H1 (cell line): ENCODE data around the gene CYP4A22. TPM values are rescaled to one million over a fixed set of nuclear protein-coding genes. Genes with fewer than 3 reads are reported as not detected.

Experiments used
- CTCF ChIA-PET: fragments of 300-600 bp; sonication (Branson Sonifier 250); formaldehyde crosslinking; loops from one replicate; lab custom pipeline; 2021; ENCODE audit not compliant: partially characterized antibody; lab: Charles Lee
- POLR2A ChIA-PET: fragments of 300-600 bp; sonication (Branson Sonifier 250); formaldehyde crosslinking; loops from one replicate; lab custom pipeline; 2021; ENCODE audit warnings: inconsistent platforms; ENCODE audit not compliant: partially characterized antibody; lab: Charles Lee
- DNase-seq, 2 experiments: peaks; one replicate each; pipeline versions ENCODE4 v3.0.0 to v3.0.0-alpha.2; 2010 to 2022; ENCODE audit warnings: low spot score in 2 of 2, low read depth in 1 of 2, mixed read lengths in 1 of 2
- FAIRE-seq: peaks from 2 replicates; lab custom pipeline; 2011; peaks lifted over from hg19 to GRCh38; lab: Jason Lieb, UNC
- H2AFZ ChIP-seq: 2 replicates; pipeline ENCODE4 v1.8.1; 2012; ENCODE audit warnings: low read length, inconsistent platforms
- H2AK5ac ChIP-seq: 2 replicates; pipeline ENCODE4 v1.6.1; 2013; ENCODE audit warnings: low read depth, low read length
- H2BK120ac ChIP-seq: replicated peaks from 2 replicates; pipeline ENCODE3; 2013; ENCODE audit warnings: low read depth, low read length, inconsistent platforms
- H2BK12ac ChIP-seq: 2 replicates; pipeline ENCODE4 v1.6.1; 2013; ENCODE audit warnings: low read depth, low read length
- H2BK15ac ChIP-seq: 2 replicates; pipeline ENCODE4 v1.6.1; 2013; ENCODE audit warnings: low read length
- H2BK20ac ChIP-seq: 2 replicates; pipeline ENCODE4 v1.6.1; 2013; ENCODE audit warnings: low read length
- H2BK5ac ChIP-seq: 2 replicates; pipeline ENCODE4 v1.6.1; 2013; ENCODE audit warnings: low read depth, low read length
- H3K14ac ChIP-seq: 2 replicates; pipeline ENCODE4 v1.6.1; 2013; ENCODE audit warnings: inconsistent platforms; ENCODE audit not compliant: insufficient read length
- H3K18ac ChIP-seq: 2 replicates; pipeline ENCODE4 v1.6.1; 2013; ENCODE audit warnings: low read length; ENCODE audit errors: extremely low read depth
- H3K23ac ChIP-seq: 2 replicates; pipeline ENCODE4 v1.6.1; 2013; ENCODE audit warnings: inconsistent platforms; ENCODE audit not compliant: insufficient read length
- H3K23me2 ChIP-seq: 2 replicates; pipeline ENCODE4 v1.6.1; 2013; ENCODE audit warnings: low read depth, low read length
- H3K27ac ChIP-seq: 2 replicates; pipeline ENCODE4 v1.6.1; 2011; ENCODE audit warnings: low read depth, low read length, inconsistent platforms
- H3K27me3 ChIP-seq, 4 experiments: replicated peaks in 1 of 4; 1 replicate in 1 of 4; 2 replicates in 3 of 4; pipeline versions ENCODE4 v1.6.1 to v1.8.1; 2011 to 2013; ENCODE audit warnings: low read length in 3 of 4, mild to moderate bottlenecking in 3 of 4, inconsistent platforms in 2 of 4, mixed read lengths in 2 of 4, moderate library complexity in 1 of 4; ENCODE audit not compliant: control insufficient read depth in 3 of 4, insufficient read depth in 3 of 4; ENCODE audit errors: extremely low read depth in 1 of 4
- H3K36me3 ChIP-seq, 4 experiments: 2 replicates each; pipeline versions ENCODE4 v1.6.1 to v1.8.1; 2011 to 2013; ENCODE audit warnings: mild to moderate bottlenecking in 4 of 4, low read length in 3 of 4, moderate library complexity in 2 of 4, control low read depth in 1 of 4, inconsistent platforms in 1 of 4; ENCODE audit not compliant: insufficient read depth in 4 of 4, control insufficient read depth in 2 of 4
- H3K4ac ChIP-seq: replicated peaks from 2 replicates; pipeline ENCODE3; 2013; ENCODE audit warnings: low read length, low read depth, mixed read lengths, inconsistent platforms; ENCODE audit not compliant: insufficient read length
- H3K4me1 ChIP-seq, 4 experiments: replicated peaks in 1 of 4; 1 replicate in 1 of 4; 2 replicates in 3 of 4; pipeline versions ENCODE4 v1.6.1 to v1.8.1; 2011 to 2013; ENCODE audit warnings: low read length in 3 of 4, inconsistent platforms in 2 of 4, mixed read lengths in 1 of 4; ENCODE audit not compliant: insufficient read depth in 4 of 4, control insufficient read depth in 3 of 4
- H3K4me2 ChIP-seq, 2 experiments: 2 replicates each; pipeline versions ENCODE4 v1.6.1 to v1.8.1; 2011 to 2013; ENCODE audit warnings: low read depth in 2 of 2, low read length in 2 of 2, control low read depth in 1 of 2, inconsistent platforms in 1 of 2, mild to moderate bottlenecking in 1 of 2; ENCODE audit not compliant: insufficient read depth in 1 of 2
- H3K4me3 ChIP-seq, 4 experiments: fragments of 200-600, 300-600 bp in 1 of 4; sonication (generic), shearing (Covaris generic), sonication (Bioruptor Twin) in 1 of 4; 2 replicates each; pipeline versions ENCODE4 v1.5.1 to v1.8.1; 2011 to 2016; ENCODE audit warnings: low read length in 4 of 4, low read depth in 3 of 4, control low read depth in 2 of 4, inconsistent platforms in 2 of 4, mild to moderate bottlenecking in 2 of 4, mixed read lengths in 1 of 4, moderate library complexity in 1 of 4; ENCODE audit not compliant: insufficient read depth in 2 of 4; ENCODE audit errors: extremely low read depth in 1 of 4
- H3K56ac ChIP-seq: replicated peaks from 2 replicates; pipeline ENCODE3; 2013; ENCODE audit warnings: low read depth, mild to moderate bottlenecking, mixed read lengths, low read length, inconsistent platforms; ENCODE audit not compliant: insufficient read length
- H3K79me1 ChIP-seq: 2 replicates; pipeline ENCODE4 v1.6.1; 2013; ENCODE audit warnings: low read depth, low read length, control low read depth
- H3K79me2 ChIP-seq, 2 experiments: 2 replicates each; pipeline versions ENCODE4 v1.6.1 to v1.8.1; 2012 to 2013; ENCODE audit warnings: low read length in 2 of 2, mild to moderate bottlenecking in 2 of 2, inconsistent platforms in 1 of 2; ENCODE audit not compliant: insufficient read depth in 2 of 2, control insufficient read depth in 1 of 2
- H3K9ac ChIP-seq, 4 experiments: replicated peaks in 1 of 4; 1 replicate in 1 of 4; 2 replicates in 3 of 4; pipeline versions ENCODE4 v1.6.1 to v1.8.1; 2011 to 2013; ENCODE audit warnings: low read depth in 3 of 4, low read length in 3 of 4, control low read depth in 2 of 4, mild to moderate bottlenecking in 2 of 4, moderate library complexity in 2 of 4, inconsistent platforms in 1 of 4; ENCODE audit errors: extremely low read depth in 1 of 4
- H3K9me3 ChIP-seq, 2 experiments: 2 replicates each; pipeline versions ENCODE4 v1.6.1 to v1.8.1; 2012 to 2013; ENCODE audit warnings: mild to moderate bottlenecking in 2 of 2, moderate library complexity in 2 of 2, control low read depth in 1 of 2, inconsistent platforms in 1 of 2, low read depth in 1 of 2, low read length in 1 of 2, mixed read lengths in 1 of 2; ENCODE audit not compliant: insufficient read depth in 2 of 2
- H4K20me1 ChIP-seq, 2 experiments: replicated peaks in 1 of 2; 2 replicates each; pipeline versions ENCODE3 to v1.8.1; 2011 to 2013; ENCODE audit warnings: inconsistent platforms in 2 of 2, low read length in 2 of 2, mild to moderate bottlenecking in 1 of 2; ENCODE audit not compliant: insufficient read depth in 2 of 2, control insufficient read depth in 1 of 2
- H4K5ac ChIP-seq: 2 replicates; pipeline ENCODE4 v1.6.1; 2013; ENCODE audit warnings: low read length, low read depth, mixed read lengths, inconsistent platforms; ENCODE audit not compliant: insufficient read length
- H4K8ac ChIP-seq: 2 replicates; pipeline ENCODE4 v1.8.0; 2013; ENCODE audit warnings: mild to moderate bottlenecking, moderate library complexity, low read length, inconsistent platforms; ENCODE audit not compliant: insufficient read depth; ENCODE audit errors: extremely low read depth
- H4K91ac ChIP-seq: replicated peaks from 2 replicates; pipeline ENCODE3; 2013; ENCODE audit warnings: low read length, mixed read lengths, inconsistent platforms; ENCODE audit not compliant: insufficient read length
- BCL11A ChIP-seq, 2 experiments: IDR thresholded peaks; one replicate each; pipeline ENCODE4 v1.6.1; 2011; ENCODE audit warnings: low read depth in 2 of 2, low read length in 2 of 2, mild to moderate bottlenecking in 2 of 2
- CBX5 ChIP-seq: fragments of 300-800, 300-1000 bp; sonication (generic); IDR thresholded peaks from 2 replicates; pipeline ENCODE4 v1.7.1; 2016; ENCODE audit warnings: antibody characterized with exemption, low read length, low read depth
- EZH2 ChIP-seq: fragments of 200-600 bp; sonication (generic); IDR thresholded peaks from 2 replicates; pipeline ENCODE4 v1.7.1; 2012; ENCODE audit warnings: low read depth, mild to moderate bottlenecking, moderate library complexity, low read length, inconsistent platforms; ENCODE audit not compliant: severe bottlenecking
- GABPA ChIP-seq: IDR thresholded peaks from 2 replicates; pipeline ENCODE4 v1.6.1; 2011; ENCODE audit warnings: mild to moderate bottlenecking, low read length, moderate library complexity, borderline replicate concordance; ENCODE audit not compliant: insufficient read depth
- GTF2F1 ChIP-seq: IDR thresholded peaks from 2 replicates; pipeline ENCODE4 v1.6.1; 2012; ENCODE audit warnings: low read depth, low read length, improper control_type of control experiment, borderline replicate concordance
- KDM4A ChIP-seq: IDR thresholded peaks from one replicate; pipeline ENCODE4 v1.7.1; 2012; ENCODE audit warnings: low read depth, mild to moderate bottlenecking, moderate library complexity, low read length, inconsistent platforms; ENCODE audit not compliant: severe bottlenecking
- MAFK ChIP-seq: IDR thresholded peaks from 2 replicates; pipeline ENCODE4 v1.6.1; 2012; ENCODE audit warnings: low read depth, mild to moderate bottlenecking, improper control_type of control experiment, low read length
- MAX ChIP-seq: IDR thresholded peaks from 2 replicates; pipeline ENCODE4 v1.6.1; 2012; ENCODE audit warnings: inconsistent platforms
- NANOG ChIP-seq: IDR thresholded peaks from 2 replicates; pipeline ENCODE4 v1.6.1; 2011; ENCODE audit warnings: low read length, low read depth, mild to moderate bottlenecking, inconsistent platforms; ENCODE audit not compliant: insufficient read depth, poor library complexity, severe bottlenecking
- PHF8 ChIP-seq: fragments of 200-600 bp; sonication (generic); conservative IDR thresholded peaks from 2 replicates; pipeline ENCODE4 v1.7.1; 2012; ENCODE audit warnings: low read depth, mild to moderate bottlenecking, inconsistent platforms, low read length, moderate library complexity
- POLR2A ChIP-seq, 2 experiments: IDR thresholded peaks; 1 replicate in 1 of 2; 2 replicates in 1 of 2; pipeline ENCODE4 v1.6.1; 2011; ENCODE audit warnings: low read depth in 2 of 2, low read length in 2 of 2, mild to moderate bottlenecking in 2 of 2; ENCODE audit errors: control extremely low read depth in 1 of 2
- RFX5 ChIP-seq: IDR thresholded peaks from 2 replicates; pipeline ENCODE4 v1.6.1; 2011; ENCODE audit warnings: low read depth, low read length, improper control_type of control experiment, borderline replicate concordance
- SP2 ChIP-seq: IDR thresholded peaks from 2 replicates; pipeline ENCODE4 v1.6.1; 2012; ENCODE audit warnings: mild to moderate bottlenecking, low read length, inconsistent platforms
- SUZ12 ChIP-seq: fragments of 200-600 bp; sonication (generic); IDR thresholded peaks from 2 replicates; pipeline ENCODE4 v1.6.1; 2012; ENCODE audit warnings: mild to moderate bottlenecking, inconsistent platforms, low read length, moderate library complexity, mixed read lengths
- TEAD4 ChIP-seq: IDR thresholded peaks from 2 replicates; pipeline ENCODE4 v1.6.1; 2012; ENCODE audit warnings: low read depth, low read length, inconsistent platforms, mixed read lengths
- WGBS, 2 experiments: shearing (Covaris generic) in 1 of 2; methylation state at CpG; one replicate each; pipeline versions ENCODE4 v1.1.6 to v1.1.7; 2013 to 2015; ENCODE audit warnings: low lambda C conversion rate in 2 of 2, mixed read lengths in 2 of 2, inconsistent platforms in 1 of 2, low coverage in 1 of 2, missing lambda C conversion rate in 1 of 2; ENCODE audit not compliant: insufficient replicate concordance in 2 of 2, insufficient coverage in 1 of 2, insufficient read length in 1 of 2; ENCODE audit errors: extremely low coverage in 1 of 2, missing lambda C conversion rate in 1 of 2; 5-methylcytosine and 5-hydroxymethylcytosine counted together
- polyA plus RNA-seq, 7 experiments: library from polyadenylated mRNA; depleted of rRNA in 3 of 7; stranded (reverse) in 5 of 7; unstranded in 2 of 7; fragments of >200 nt in 5 of 7; fragments of 200-250 nt in 2 of 7; gene quantifications; 1 replicate in 5 of 7; 2 replicates in 1 of 7; 4 replicates in 1 of 7; pipeline versions ENCODE4 v1.2.1 to v1.2.3, GENCODE V29; 2011 to 2013; ENCODE audit warnings: missing spikeins in 2 of 7, mixed read lengths in 2 of 7
- total RNA-seq: library from RNA; stranded (reverse); fragmentation: NEBNext Ultra II Directional; extraction: Animal tissue kit (Norgen Biotek cat#: 25700); gene quantifications from 2 replicates; pipeline ENCODE4 v1.2.1, GENCODE V29; 2021

CYP4A22 gene
- total and polyA plus RNA-seq, 2 of the 8 experiments (the other 6 are each of a cell fraction or from before 2014, with no cell fraction given), result not detected

GRCh38 chr1:47106792-47107191 is 30.4 kb upstream of the CYP4A22 start:
- DNase-seq (no peak), FAIRE-seq (no peak)
- Histone ChIP-seq H2BK120ac (no peak overlapping the region), H3K18ac (no peak overlapping the region), H3K14ac (no peak overlapping the region), H3K27ac (no peak overlapping the region), H3K4ac (no peak overlapping the region), H4K5ac (no peak overlapping the region), H3K4me1 (peaks cover 0 to 2% (median 0%) of the 10 kb centered on the region in 4 experiments; a peak in 1 of 7 replicates), H2BK20ac (no peak overlapping the region; the same call in 1 of the 2 replicates), H2BK12ac (no peak overlapping the region), H3K56ac (no peak overlapping the region), H3K9ac (no peak overlapping the region), H3K79me1 (no peaks in the 10 kb centered on the region), H4K91ac (no peak overlapping the region), H3K79me2 (no peaks in the 10 kb centered on the region), H3K23ac (no peak overlapping the region), H4K8ac (no peak overlapping the region), H3K27me3 (no peaks in the 10 kb centered on the region), H3K4me2 (no peak overlapping the region), H3K23me2 (no peaks in the 10 kb centered on the region), H3K9me3 (no peaks in the 10 kb centered on the region), H2BK5ac (no peak overlapping the region), H2AK5ac (no peak overlapping the region), H2BK15ac (no peak overlapping the region), H4K20me1 (no peaks in the 10 kb centered on the region), H3K4me3 (no peak overlapping the region), H3K36me3 (no peaks in the 10 kb centered on the region), H2AFZ (no peak overlapping the region)
- ChIA-PET CTCF (no interaction called here), POLR2A (interaction anchor here (1.4 kb wide), 1 partner anchor 14 kb away, joined by 3 read pairs; no protein-coding TSS in a partner anchor)
- WGBS, 2 experiments, result 84% methylated on average over 3 of the region's 3 CpGs; no CpG with 5 or more reads in 1 of the 2 experiments
- no peak for TF ChIP-seq TEAD4
- TF ChIP-seq SUZ12, result no peak
- no peak for TF ChIP-seq RFX5
- no peak for TF ChIP-seq GTF2F1
- TF ChIP-seq BCL11A (IDR thresholded peaks at IDR 0.05; ENCODE audit: low read depth in 2 of 2, low read length in 2 of 2), result no peak
- no peak for TF ChIP-seq GABPA
- no peak for TF ChIP-seq POLR2A (IDR thresholded peaks at IDR 0.05; ENCODE audit: control extremely low read depth in 1 of 2, low read depth in 2 of 2, low read length in 2 of 2)
- TF ChIP-seq PHF8, result no peak
- TF ChIP-seq SP2, result no peak
- no peak for TF ChIP-seq MAFK
- no peak for TF ChIP-seq EZH2
- TF ChIP-seq CBX5, result no peak
- TF ChIP-seq NANOG, result no peak
- no peak for TF ChIP-seq KDM4A
- no peak for TF ChIP-seq MAX
